ENCODE data around the gene CEP63. TPM values are rescaled to one million over a fixed set of nuclear protein-coding genes. Genes with fewer than 3 reads are reported as not detected.

CEP63 gene
- total RNA-seq, 1 donor from 2014 or later = 16.8 TPM

Other genes starting within 250 kb of the CEP63 start
- 60.4 TPM for gene RYK, start 235.2 kb upstream of the CEP63 start, total RNA-seq (ENCODE audit: unreplicated experiment)
- gene AMOTL2, start 111.6 kb upstream of the CEP63 start, total RNA-seq (ENCODE audit: unreplicated experiment) = 46.5 TPM
- 59.4 TPM for gene ANAPC13, start 72 bp upstream of the CEP63 start, total RNA-seq (ENCODE audit: unreplicated experiment)
- not detected for gene KY, start 165.0 kb downstream of the CEP63 start, total RNA-seq (ENCODE audit: unreplicated experiment)